GM19099 (cell line): ENCODE data around the gene GZMH.

Experiments used
- POLR2A ChIP-seq: IDR thresholded peaks from 3 replicates; pipeline ENCODE4 v1.6.1; 2011; ENCODE audit warnings: low read depth; ENCODE audit not compliant: insufficient read length; ENCODE audit errors: extremely low read depth

Gene GZMH, protein sequence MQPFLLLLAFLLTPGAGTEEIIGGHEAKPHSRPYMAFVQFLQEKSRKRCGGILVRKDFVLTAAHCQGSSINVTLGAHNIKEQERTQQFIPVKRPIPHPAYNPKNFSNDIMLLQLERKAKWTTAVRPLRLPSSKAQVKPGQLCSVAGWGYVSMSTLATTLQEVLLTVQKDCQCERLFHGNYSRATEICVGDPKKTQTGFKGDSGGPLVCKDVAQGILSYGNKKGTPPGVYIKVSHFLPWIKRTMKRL

DNA sequence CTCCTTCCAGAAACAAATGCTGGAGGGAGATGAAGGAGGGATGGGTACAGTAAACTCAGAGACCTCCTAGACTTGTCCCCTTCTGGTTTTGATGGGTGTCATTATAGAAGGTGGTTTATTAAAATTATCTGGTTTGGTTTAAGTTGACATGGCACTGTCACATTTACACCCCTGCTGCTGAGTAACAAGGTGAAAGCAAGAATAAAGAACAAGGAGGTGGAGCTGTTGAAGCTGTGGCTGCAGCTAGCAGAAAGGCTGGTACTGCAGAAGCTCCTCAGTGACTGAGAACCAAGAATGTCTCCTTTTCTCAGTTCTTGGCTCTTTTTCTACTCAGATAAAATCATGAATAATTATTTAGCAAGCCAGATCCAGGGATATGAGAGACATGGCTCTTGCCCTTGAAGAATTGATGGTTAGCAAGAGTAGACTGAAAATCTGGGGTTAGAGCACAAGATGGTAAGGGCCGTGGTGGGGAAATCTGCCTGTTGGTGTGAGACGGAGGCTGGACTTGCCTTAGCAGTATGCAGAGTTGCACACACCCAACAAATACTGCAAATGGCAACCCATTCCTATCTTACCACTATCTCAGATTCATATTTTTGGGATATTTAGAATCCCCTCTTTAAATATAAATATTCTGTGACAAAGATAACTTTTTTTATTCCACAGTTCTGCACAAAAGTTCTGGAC is at the start of gene GZMH:
GZMH (minus strand) TSS at position 31 of the 690 bp plus-strand sequence. CDS start 72 bp downstream, outside the sequence.
- TF ChIP-seq POLR2A, result no peak

DNA sequence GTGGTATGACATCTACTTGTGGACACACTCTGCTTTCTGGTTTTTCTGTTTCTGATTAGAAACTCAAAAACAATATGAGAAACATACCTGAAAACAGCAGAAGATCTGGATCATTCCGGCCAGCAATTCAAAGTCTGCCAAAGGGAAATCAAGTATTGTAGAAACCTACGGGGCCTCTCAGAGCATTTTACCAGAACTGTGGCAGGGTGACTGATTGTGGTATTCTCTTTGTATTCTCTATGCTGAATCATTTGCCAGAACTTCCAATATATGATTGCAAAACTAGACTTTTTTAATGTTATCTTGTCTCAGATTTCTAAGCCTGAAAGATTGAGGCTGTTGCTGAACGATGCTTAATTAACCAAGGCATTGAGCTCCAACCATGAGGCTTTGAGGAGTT is 30.4 kb upstream of the GZMH start:
- no peak for TF ChIP-seq POLR2A

- no peak for TF ChIP-seq POLR2A
Measured at GRCh38 chr14:24639270-24639669, 29.8 kb upstream of the GZMH start.

- TF ChIP-seq POLR2A, result no peak
Measured at GRCh38 chr14:24634158-24634557, 24.7 kb upstream of the GZMH start, which contains the start of gene GZMB. GZMB (minus strand) TSS chr14:24634190; CDS start chr14:24634160, 30 bp downstream.

GRCh38 chr14:24633353-24633752 is 23.9 kb upstream of the GZMH start:
- no peak for TF ChIP-seq POLR2A

DNA sequence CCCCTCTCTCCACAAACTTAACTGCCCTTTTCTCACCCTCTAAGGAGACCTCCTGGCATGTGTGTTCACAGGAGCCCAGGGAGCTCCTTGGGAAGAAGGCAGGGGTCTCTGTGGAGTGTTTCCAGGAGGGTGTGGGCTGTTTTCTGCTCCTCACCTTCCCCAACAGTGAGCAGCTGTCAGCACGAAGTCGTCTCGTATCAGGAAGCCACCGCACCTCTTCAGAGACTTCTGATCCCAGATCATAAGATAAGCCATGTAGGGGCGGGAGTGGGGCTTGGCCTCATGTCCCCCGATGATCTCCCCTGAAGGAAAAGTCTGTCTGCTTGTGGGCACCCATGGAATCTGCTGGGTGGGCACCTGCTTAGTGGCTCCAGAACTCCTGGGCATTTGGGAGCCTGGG is 23.3 kb upstream of the GZMH start:
- TF ChIP-seq POLR2A, result no peak

DNA sequence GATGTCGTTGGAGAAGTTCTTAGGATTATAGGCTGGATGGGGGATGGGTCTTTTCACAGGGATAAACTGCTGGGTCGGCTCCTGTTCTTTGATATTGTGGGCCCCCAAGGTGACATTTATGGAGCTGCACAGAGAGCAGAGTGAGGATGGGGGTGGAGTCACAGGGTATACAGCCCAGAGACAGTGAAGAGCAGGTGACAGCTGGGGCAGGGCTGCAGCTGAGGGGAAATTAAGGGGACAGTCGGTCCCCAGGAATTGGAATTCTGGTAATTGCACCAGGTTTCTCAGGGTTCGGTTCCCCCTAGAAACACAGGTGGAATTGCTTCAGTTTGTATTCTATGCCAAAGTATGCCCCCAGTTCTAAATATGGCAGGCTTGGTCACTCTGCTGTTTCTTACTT is 22.9 kb upstream of the GZMH start:
- no peak for TF ChIP-seq POLR2A

GRCh38 chr14:24631749-24632335 is 22.4 kb upstream of the GZMH start:
- no peak for TF ChIP-seq POLR2A

GRCh38 chr14:24630872-24631477 is 21.5 kb upstream of the GZMH start:
- TF ChIP-seq POLR2A, result no peak

GRCh38 chr14:24630087-24630871 is 20.8 kb upstream of the GZMH start:
- TF ChIP-seq POLR2A, result no peak

DNA sequence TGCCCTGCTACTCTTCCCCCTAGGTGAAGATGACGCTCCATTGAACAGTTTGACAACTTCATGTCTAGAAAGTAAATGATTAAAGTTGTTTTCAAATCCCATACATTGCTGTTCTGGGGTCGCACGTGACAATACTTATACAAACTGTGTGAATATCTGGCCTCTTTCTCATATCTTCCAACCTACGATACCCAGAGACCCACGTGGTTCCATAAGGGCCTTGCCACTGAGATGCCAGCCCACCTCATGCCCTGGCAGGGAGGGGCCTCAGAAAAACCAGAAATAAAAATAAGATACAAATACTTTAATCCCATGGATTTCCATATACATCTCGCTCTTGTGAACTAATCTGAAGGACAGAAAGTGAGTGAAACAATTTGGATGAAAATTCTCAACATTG is 20.0 kb upstream of the GZMH start:
- TF ChIP-seq POLR2A, result no peak

GRCh38 chr14:24613747-24614146 is 4.3 kb upstream of the GZMH start:
- no peak for TF ChIP-seq POLR2A

DNA sequence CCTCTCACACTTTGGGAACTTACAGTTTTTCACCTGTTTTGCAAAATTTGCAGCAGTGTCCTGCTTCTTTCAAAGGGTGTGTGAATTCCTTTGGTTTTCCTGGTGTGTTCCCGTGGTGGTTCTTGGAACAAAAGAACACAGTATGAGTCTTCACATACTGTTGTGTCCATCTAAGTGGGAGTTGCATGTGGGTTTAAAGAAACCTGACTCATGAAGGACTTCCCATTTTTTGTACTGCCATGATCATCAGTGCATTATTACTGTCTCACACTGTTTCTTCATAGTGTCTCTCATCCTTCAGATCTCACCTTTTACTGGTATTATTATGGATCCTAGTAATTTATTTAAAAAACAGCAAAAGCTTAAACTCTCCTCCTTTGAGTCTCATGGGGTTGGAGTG is 3.8 kb upstream of the GZMH start:
- no peak for TF ChIP-seq POLR2A

GRCh38 chr14:24612196-24612595 is 2.7 kb upstream of the GZMH start:
- TF ChIP-seq POLR2A, result no peak
